H1 (cell line): ENCODE measurements around the gene XYLB. TPM values are rescaled to one million over a fixed set of nuclear protein-coding genes. Genes with fewer than 3 reads are reported as not detected.

ENCODE experiments used
- ATF3 ChIP-seq: IDR thresholded peaks from 2 replicates; pipeline ENCODE4 v1.6.1; 2011; ENCODE audit warnings: low read depth, mild to moderate bottlenecking, low read length; ENCODE audit not compliant: insufficient read depth
- CTCF ChIP-seq, 3 experiments: IDR thresholded peaks; 1 replicate in 2 of 3; 2 replicates in 1 of 3; pipeline versions ENCODE4 v1.5.1 to v1.6.1; 2011; ENCODE audit warnings: low read length in 3 of 3, mild to moderate bottlenecking in 3 of 3, inconsistent platforms in 2 of 3, low read depth in 1 of 3, moderate library complexity in 1 of 3; ENCODE audit not compliant: insufficient read depth in 1 of 3; ENCODE audit errors: control extremely low read depth in 1 of 3
- RNF2 ChIP-seq: fragments of 200-900, 300-1000 bp; sonication (generic); IDR thresholded peaks from 2 replicates; pipeline ENCODE4 v1.7.1; 2016; ENCODE audit warnings: borderline replicate concordance, low read depth, mild to moderate bottlenecking, antibody characterized with exemption, low read length; ENCODE audit not compliant: poor library complexity, severe bottlenecking; ENCODE audit errors: missing control alignments
- polyA plus RNA-seq, 7 experiments: library from polyadenylated mRNA; depleted of rRNA in 3 of 7; stranded (reverse) in 5 of 7; unstranded in 2 of 7; fragments of >200 nt in 5 of 7; fragments of 200-250 nt in 2 of 7; gene quantifications; 1 replicate in 5 of 7; 2 replicates in 1 of 7; 4 replicates in 1 of 7; pipeline versions ENCODE4 v1.2.1 to v1.2.3, GENCODE V29; 2011 to 2013; ENCODE audit warnings: missing spikeins in 2 of 7, mixed read lengths in 2 of 7
- total RNA-seq: library from RNA; stranded (reverse); fragmentation: NEBNext Ultra II Directional; extraction: Animal tissue kit (Norgen Biotek cat#: 25700); gene quantifications from 2 replicates; pipeline ENCODE4 v1.2.1, GENCODE V29; 2021

The XYLB gene
- total and polyA plus RNA-seq, 2 of the 8 experiments (the other 6 are each of a cell fraction or from before 2014, with no cell fraction given) = 1.7 to 5.5 TPM

GRCh38 chr3:38361496-38361895 is 14.9 kb downstream of the XYLB start (continued):
- TF ChIP-seq RNF2 (no peak), ATF3 (no peak), CTCF (IDR thresholded peaks at IDR 0.05; ENCODE audit: control extremely low read depth in 1 of 3, insufficient read depth in 1 of 3, low read depth in 1 of 3, low read length in 3 of 3) (no peak)
